NT2/D1 (cell line): ENCODE measurements around the gene DUSP23.

Source experiments
- DNase-seq: peaks from one replicate; pipeline ENCODE4 v3.0.0-alpha.2; 2011; ENCODE audit warnings: low read depth, low spot score
- H3K27me3 ChIP-seq: 2 replicates; pipeline ENCODE4 v1.6.0; 2011; ENCODE audit warnings: mild to moderate bottlenecking; ENCODE audit not compliant: insufficient read length, insufficient read depth
- H3K36me3 ChIP-seq: 2 replicates; pipeline ENCODE4 v1.6.1; 2011; ENCODE audit warnings: mild to moderate bottlenecking, low read length, mixed read lengths; ENCODE audit not compliant: insufficient read depth, insufficient read length
- H3K4me1 ChIP-seq: 2 replicates; pipeline ENCODE4 v1.5.1; 2011; ENCODE audit not compliant: insufficient read depth, insufficient read length
- H3K4me3 ChIP-seq: 2 replicates; pipeline ENCODE4 v1.5.1; 2011; ENCODE audit warnings: low read depth; ENCODE audit not compliant: insufficient read length
- H3K9ac ChIP-seq: 2 replicates; pipeline ENCODE4 v1.6.0; 2011; ENCODE audit warnings: low read depth; ENCODE audit not compliant: insufficient read length
- H3K9me3 ChIP-seq: 2 replicates; pipeline ENCODE4 v1.5.1; 2011; ENCODE audit warnings: mild to moderate bottlenecking, low read length; ENCODE audit not compliant: insufficient read depth
- SUZ12 ChIP-seq: IDR thresholded peaks from 2 replicates; pipeline ENCODE4 v1.6.1; 2011; ENCODE audit not compliant: insufficient read length, insufficient read depth; ENCODE audit errors: extremely low read depth
- YY1 ChIP-seq: IDR thresholded peaks from 2 replicates; pipeline ENCODE4 v1.6.1; 2011; ENCODE audit not compliant: insufficient read length, insufficient read depth
- ZNF274 ChIP-seq: IDR thresholded peaks from 2 replicates; pipeline ENCODE4 v1.6.1; 2011; ENCODE audit warnings: mild to moderate bottlenecking, low read depth, low read length

The DUSP23 gene

GRCh38 chr1:159817276-159818041, 36.7 kb downstream of the DUSP23 start:
- TF ChIP-seq YY1: no peak
- TF ChIP-seq SUZ12: no peak
- TF ChIP-seq ZNF274: no peak
- Histone ChIP-seq H3K4me3 (no peak overlapping the region), H3K4me1 (no peaks in the 10 kb centered on the region), H3K27me3 (peaks cover 9% of the 10 kb centered on the region), H3K36me3 (no peaks in the 10 kb centered on the region), H3K9ac (no peak overlapping the region), H3K9me3 (no peaks in the 10 kb centered on the region)
- no peak for DNase-seq

- Histone ChIP-seq H3K27me3 (peaks cover 21% of the 10 kb centered on the region), H3K9me3 (no peaks in the 10 kb centered on the region), H3K4me3 (no peak overlapping the region), H3K36me3 (no peaks in the 10 kb centered on the region), H3K9ac (no peak overlapping the region), H3K4me1 (peaks cover 4% of the 10 kb centered on the region)
- DNase-seq: no peak
- TF ChIP-seq YY1 (no peak), ZNF274 (no peak), SUZ12 (no peak)
Measured at GRCh38 chr1:159821171-159821867, 40.6 kb downstream of the DUSP23 start.

- Histone ChIP-seq H3K36me3 (no peaks in the 10 kb centered on the region), H3K4me1 (peaks cover 4% of the 10 kb centered on the region), H3K9ac (no peak overlapping the region), H3K9me3 (no peaks in the 10 kb centered on the region), H3K4me3 (no peak overlapping the region), H3K27me3 (peaks cover 21% of the 10 kb centered on the region)
- TF ChIP-seq ZNF274 (no peak), SUZ12 (no peak), YY1 (no peak)
- no peak for DNase-seq
Measured at GRCh38 chr1:159823406-159823805, 42.6 kb downstream of the DUSP23 start.

GRCh38 chr1:159825564-159825963, 44.8 kb downstream of the DUSP23 start:
- H3K4me1 ChIP-seq: peaks cover 6% of the 10 kb centered on the region

GRCh38 chr1:159826441-159827101, 45.8 kb downstream of the DUSP23 start, which contains the start of gene SLAMF8:
Gene SLAMF8, plus strand, starts transcription at chr1:159826873. Its CDS starts 26 bp downstream, at chr1:159826899.
- H3K9me3 ChIP-seq: no peaks in the 10 kb centered on the region
- H3K27me3 ChIP-seq: peaks cover 21% of the 10 kb centered on the region
- no peaks in the 10 kb centered on the region for H3K36me3 ChIP-seq
- H3K9ac ChIP-seq: no peak within 1 kb of the TSS
- no peak for TF ChIP-seq YY1
- no peak for TF ChIP-seq SUZ12
- no peak for TF ChIP-seq ZNF274
- H3K4me3 ChIP-seq: no peak within 1 kb of the TSS
- no peak for DNase-seq
- peaks cover 6% of the 10 kb centered on the region for H3K4me1 ChIP-seq

More at GRCh38 chr1:159825564-159825963, 44.8 kb downstream of the DUSP23 start:
- no peak for TF ChIP-seq YY1
- TF ChIP-seq ZNF274: no peak
- no peak for TF ChIP-seq SUZ12
- no peak overlapping the region for H3K9ac ChIP-seq
- no peaks in the 10 kb centered on the region for H3K9me3 ChIP-seq
- no peak for DNase-seq
- H3K36me3 ChIP-seq: no peaks in the 10 kb centered on the region
- peaks cover 21% of the 10 kb centered on the region for H3K27me3 ChIP-seq
- H3K4me3 ChIP-seq: no peak overlapping the region

GRCh38 chr1:159827102-159827490, 46.3 kb downstream of the DUSP23 start:
- DNase-seq: no peak
- Histone ChIP-seq H3K4me3 (no peak overlapping the region), H3K4me1 (peaks cover 6% of the 10 kb centered on the region), H3K27me3 (peaks cover 16% of the 10 kb centered on the region), H3K9me3 (no peaks in the 10 kb centered on the region), H3K9ac (no peak overlapping the region), H3K36me3 (no peaks in the 10 kb centered on the region)
- TF ChIP-seq ZNF274 (no peak), SUZ12 (no peak), YY1 (no peak)

- H3K27me3 ChIP-seq: peaks cover 11% of the 10 kb centered on the region
- no peaks in the 10 kb centered on the region for H3K36me3 ChIP-seq
- no peak overlapping the region for H3K9ac ChIP-seq
- TF ChIP-seq YY1: no peak
- TF ChIP-seq ZNF274: no peak
- TF ChIP-seq SUZ12: no peak
- H3K4me1 ChIP-seq: peaks cover 6% of the 10 kb centered on the region
- H3K9me3 ChIP-seq: no peaks in the 10 kb centered on the region
- no peak overlapping the region for H3K4me3 ChIP-seq
- DNase-seq: no peak
Measured at GRCh38 chr1:159827549-159827948, 46.8 kb downstream of the DUSP23 start.
